ENCODE measurements around the gene RMI1.
"Not testable (repeated sequence)": the region's sequence is repeated elsewhere in the genome, so short reads cannot be mapped to it uniquely, and the experiment has no call there.

RMI1 gene

GRCh38 chr9:84024041-84024575, 43.5 kb downstream of the RMI1 start:
- DNase-seq = no peak

GRCh38 chr9:84027201-84027600, 46.6 kb downstream of the RMI1 start:
- no peak for DNase-seq

GRCh38 chr9:84031534-84031933, 50.9 kb downstream of the RMI1 start:
- no peak for DNase-seq

- not testable (repeated sequence) for DNase-seq
Measured at GRCh38 chr9:84041857-84042256, 61.3 kb downstream of the RMI1 start.

GRCh38 chr9:84045481-84046097, 65.0 kb downstream of the RMI1 start:
- DNase-seq = no peak
